A172 (cell line): ENCODE measurements around the gene GAB2. TPM values are rescaled to one million over a fixed set of nuclear protein-coding genes. Genes with fewer than 3 reads are reported as not detected.
A peak's percentile ranks its signal among the peaks of the same experiment; 100 is the strongest.
"Not testable (repeated sequence)": the region's sequence is repeated elsewhere in the genome, so short reads cannot be mapped to it uniquely, and the experiment has no call there.

ENCODE experiments used
- DNase-seq: peaks from one replicate; pipeline ENCODE4 v3.0.0-alpha.2; 2015; ENCODE audit warnings: low spot score
- total RNA-seq: library from RNA; depleted of rRNA; stranded (reverse); fragments of >200 nt; shearing (Covaris generic); gene quantifications from 2 replicates; pipeline ENCODE4 v1.2.3, GENCODE V29; 2014

GAB2 gene
- total RNA-seq, 1 experiment from 2014 or later: 12.1 TPM

- DNase-seq: no peak
Observed at GRCh38 chr11:78277314-78277994, 140.2 kb downstream of the GAB2 start.

GRCh38 chr11:78276311-78276710, 141.3 kb downstream of the GAB2 start:
- no peak for DNase-seq

GRCh38 chr11:78274739-78275138, 142.9 kb downstream of the GAB2 start:
- no peak for DNase-seq

GRCh38 chr11:78272625-78273269, 144.9 kb downstream of the GAB2 start:
- not testable (repeated sequence) for DNase-seq

GRCh38 chr11:78271801-78272200, 145.8 kb downstream of the GAB2 start:
- DNase-seq: not testable (repeated sequence)

- DNase-seq: no peak
Observed at GRCh38 chr11:78270971-78271370, 146.6 kb downstream of the GAB2 start.

- no peak for DNase-seq
Observed at GRCh38 chr11:78269806-78270205, 147.8 kb downstream of the GAB2 start.

GRCh38 chr11:78268591-78269410, 148.8 kb downstream of the GAB2 start:
- no peak for DNase-seq

GRCh38 chr11:78266451-78266850, 151.2 kb downstream of the GAB2 start:
- DNase-seq: no peak

GRCh38 chr11:78265326-78265725, 152.3 kb downstream of the GAB2 start:
- no peak for DNase-seq

- no peak for DNase-seq
Observed at GRCh38 chr11:78262691-78263090, 154.9 kb downstream of the GAB2 start.

GRCh38 chr11:78262238-78262637, 155.4 kb downstream of the GAB2 start:
- no peak for DNase-seq

- DNase-seq: no peak
Observed at GRCh38 chr11:78261828-78262227, 155.8 kb downstream of the GAB2 start.

- DNase-seq: no peak
Observed at GRCh38 chr11:78261367-78261766, 156.3 kb downstream of the GAB2 start.

GRCh38 chr11:78259777-78260487, 157.7 kb downstream of the GAB2 start:
- DNase-seq: no peak

- DNase-seq: no peak
Observed at GRCh38 chr11:78257654-78258053, 160.0 kb downstream of the GAB2 start.

- DNase-seq: peak; percentile 41
Observed at GRCh38 chr11:78256962-78257361, 160.7 kb downstream of the GAB2 start.

GRCh38 chr11:78255919-78256318, 161.7 kb downstream of the GAB2 start:
- no peak for DNase-seq

- DNase-seq: no peak
Observed at GRCh38 chr11:78254268-78254667, 163.4 kb downstream of the GAB2 start.

GRCh38 chr11:78253797-78254196, 163.8 kb downstream of the GAB2 start:
- no peak for DNase-seq

GRCh38 chr11:78251083-78251775, 166.4 kb downstream of the GAB2 start:
- peak; percentile 38 for DNase-seq
